HepG2 (cell line): Measurements from ENCODE around the gene APLP1. TPM values are rescaled to one million over a fixed set of nuclear protein-coding genes. Genes with fewer than 3 reads are reported as not detected.

Experiments
- ATAC-seq: fragments of 200-7000 bp; cut with Tn5 transposase; 3 replicates; pipeline ENCODE4 v1.9.1; 2020; ENCODE audit warnings: mild to moderate bottlenecking, moderate library complexity
- BruUV-seq: library from RNA; stranded (reverse); fragments of 400-500 nt; replicated peaks from 2 replicates; lab custom pipeline; 2021; lab: Mats Ljungman, UMichigan
- CTCF ChIA-PET: fragments of 300-600 bp; formaldehyde crosslinking; extraction: SDS; loops from one replicate; lab custom pipeline; 2021; ENCODE audit warnings: low total read pairs, inconsistent platforms, low intra/inter-chr PET ratio; lab: Yijun Ruan, JAX
- POLR2A ChIA-PET: fragments of 350-600 bp; sonication (Branson Sonifier 250); formaldehyde crosslinking; loops from one replicate; lab custom pipeline; 2020; ENCODE audit warnings: antibody characterized with exemption, inconsistent platforms; lab: Yijun Ruan, JAX
- DNase-seq: peaks from one replicate; pipeline ENCODE4 v3.0.0-alpha.2; 2015; ENCODE audit warnings: low spot score
- FAIRE-seq: peaks from 3 replicates; lab custom pipeline; 2011; peaks lifted over from hg19 to GRCh38; lab: Jason Lieb, UNC
- H2AFZ ChIP-seq: one replicate; pipeline ENCODE4 v1.6.1; 2011; ENCODE audit warnings: low read length, inconsistent platforms
- H3K27ac ChIP-seq: fragments of 300-600 bp; 3 replicates; pipeline ENCODE4 v1.8.0; 2011; ENCODE audit warnings: mixed run types, mild to moderate bottlenecking, mixed read lengths, low read length, inconsistent platforms; ENCODE audit not compliant: insufficient read depth; ENCODE audit errors: extremely low read length
- H3K27me3 ChIP-seq, 2 experiments: fragments of 200-600 bp in 1 of 2; 2 replicates in 1 of 2; 3 replicates in 1 of 2; pipeline versions ENCODE4 v1.6.0 to v1.8.0; 2011; ENCODE audit warnings: low read length in 2 of 2, mild to moderate bottlenecking in 2 of 2, moderate library complexity in 2 of 2, inconsistent platforms in 1 of 2; ENCODE audit not compliant: insufficient read depth in 2 of 2, control insufficient read depth in 1 of 2
- H3K36me3 ChIP-seq, 2 experiments: fragments of 200-600 bp in 1 of 2; replicated peaks in 1 of 2; 2 replicates in 1 of 2; 3 replicates in 1 of 2; pipeline versions ENCODE4 v1.5.1 to v1.8.0; 2011; ENCODE audit warnings: low read length in 2 of 2, inconsistent platforms in 1 of 2; ENCODE audit not compliant: insufficient read depth in 2 of 2, control insufficient read depth in 1 of 2
- H3K4me1 ChIP-seq: 2 replicates; pipeline ENCODE4 v1.5.1; 2012; ENCODE audit warnings: low read length, inconsistent platforms; ENCODE audit not compliant: insufficient read depth
- H3K4me2 ChIP-seq: 2 replicates; pipeline ENCODE4 v1.6.0; 2011; ENCODE audit warnings: low read depth, low read length, inconsistent platforms
- H3K4me3 ChIP-seq, 3 experiments: fragments of 200-600 bp in 1 of 3; sonication (generic), shearing (Covaris generic) in 1 of 3; replicated peaks in 1 of 3; 2 replicates each; pipeline ENCODE4 v1.5.1; 2011 to 2016; ENCODE audit warnings: low read length in 3 of 3, inconsistent platforms in 2 of 3, low read depth in 2 of 3, mild to moderate bottlenecking in 2 of 3, control low read depth in 1 of 3, mixed read lengths in 1 of 3; ENCODE audit not compliant: insufficient read depth in 1 of 3
- H3K79me2 ChIP-seq: one replicate; pipeline ENCODE4 v1.6.1; 2011; ENCODE audit warnings: low read length, inconsistent platforms; ENCODE audit not compliant: insufficient read depth
- H3K9ac ChIP-seq: 2 replicates; pipeline ENCODE4 v1.6.0; 2011; ENCODE audit warnings: mild to moderate bottlenecking, low read depth, low read length, inconsistent platforms; ENCODE audit not compliant: insufficient read depth
- H3K9me3 ChIP-seq: 2 replicates; pipeline ENCODE4 v1.5.1; 2012; ENCODE audit warnings: mild to moderate bottlenecking, low read length
- H4K20me1 ChIP-seq: 2 replicates; pipeline ENCODE4 v1.6.0; 2011; ENCODE audit warnings: inconsistent platforms, mild to moderate bottlenecking, low read length, moderate library complexity; ENCODE audit not compliant: insufficient read depth
- CBX1 ChIP-seq: IDR thresholded peaks from one replicate; pipeline ENCODE4 v1.6.1; 2016; ENCODE audit warnings: antibody characterized with exemption, low read depth
- NBN ChIP-seq: fragments of 450-650 bp; conservative IDR thresholded peaks from 2 replicates; pipeline ENCODE4 v1.6.1; 2017
- RFX3 ChIP-seq: IDR thresholded peaks from 2 replicates; pipeline ENCODE4 v1.6.1; 2016; ENCODE audit warnings: missing biosample characterization, missing genetic modification reagents
- SP1 ChIP-seq, 2 experiments: fragments of 450-650 bp in 1 of 2; sonication (generic) in 1 of 2; formaldehyde crosslinking in 1 of 2; IDR thresholded peaks; 2 replicates each; pipeline versions ENCODE4 v1.4.0 to v1.6.1; 2016 to 2020; ENCODE audit warnings: missing genetic modification reagents in 1 of 2
- TEAD2 ChIP-seq: sonication (generic); formaldehyde crosslinking; IDR thresholded peaks from 2 replicates; pipeline ENCODE4 v1.9.0; 2021; ENCODE audit warnings: missing genetic modification reagents
- ZEB1 ChIP-seq: IDR thresholded peaks from 2 replicates; pipeline ENCODE4 v1.6.1; 2012; ENCODE audit warnings: mild to moderate bottlenecking, low read depth, inconsistent platforms; ENCODE audit not compliant: insufficient replicate concordance
- ZNF350 ChIP-seq: sonication (generic); formaldehyde crosslinking; IDR thresholded peaks from 2 replicates; pipeline ENCODE4 v1.4.0; 2020; ENCODE audit warnings: mild to moderate bottlenecking, low read depth, missing genetic modification reagents, borderline replicate concordance
- ZNF530 ChIP-seq: sonication (generic); formaldehyde crosslinking; IDR thresholded peaks from 2 replicates; pipeline ENCODE4 v1.5.0; 2020; ENCODE audit warnings: low read depth, mild to moderate bottlenecking, missing genetic modification reagents
- WGBS: methylation state at CpG from one replicate; pipeline ENCODE4 v1.1.6; 2017; ENCODE audit warnings: low lambda C conversion rate; 5-methylcytosine and 5-hydroxymethylcytosine counted together
- in situ Hi-C: cut with HindIII; loops from 2 replicates; pipeline ENCODE4 v1.10.0; 2017; ENCODE audit warnings: low pct_unique_long_range_greater_than_20kb; ENCODE audit not compliant: extremely low pct_ligation_motif_present
- intact Hi-C: fragments of 100-400 bp; cut with micrococcal nuclease; formaldehyde crosslinking; loops from one replicate; pipeline ENCODE4 v1.10.0; 2022; ENCODE audit not compliant: unreplicated experiment
- polyA plus RNA-seq, 8 experiments: library from polyadenylated mRNA; depleted of rRNA in 3 of 8; stranded (reverse) in 7 of 8; unstranded in 1 of 8; fragments of >200 nt; fragmentation: Illumina TruSeq in 4 of 8; extraction: Trizol in 4 of 8; gene quantifications; 2 replicates each; pipeline versions ENCODE4 v1.2.1 to v1.2.3, GENCODE V29; 2011 to 2016; ENCODE audit warnings: low read depth in 4 of 8, missing spikeins in 1 of 8, mixed read lengths in 1 of 8; ENCODE audit not compliant: insufficient read depth in 1 of 8
- total RNA-seq, 5 experiments: library from RNA; depleted of rRNA; stranded (reverse); fragments of >200 nt; fragmentation: Illumina TruSeq; extraction: Trizol; gene quantifications; 2 replicates each; pipeline ENCODE4 v1.2.3, GENCODE V29; 2016; ENCODE audit warnings: low read depth in 1 of 5
- TF ChIP-seq, protein P1 (sequence below): sonication (generic); formaldehyde crosslinking; IDR thresholded peaks from 2 replicates; pipeline ENCODE4 v1.5.1; 2020; ENCODE audit warnings: missing genetic modification reagents, mild to moderate bottlenecking, borderline replicate concordance
- TF ChIP-seq, protein P2 (sequence below): sonication (generic); formaldehyde crosslinking; IDR thresholded peaks from 2 replicates; pipeline ENCODE4 v1.4.0; 2020; ENCODE audit warnings: low read depth, mild to moderate bottlenecking, missing genetic modification reagents
- TF ChIP-seq, protein P3 (sequence below): sonication (generic); formaldehyde crosslinking; IDR thresholded peaks from 2 replicates; pipeline ENCODE4 v1.8.0; 2022; ENCODE audit warnings: missing genetic modification reagents, low read depth, mild to moderate bottlenecking, borderline replicate concordance

Gene APLP1
- total and polyA plus RNA-seq, 2 of the 13 experiments (the other 11 are each of a cell fraction or from before 2014, with no cell fraction given), result 2.0 to 2.9 TPM

DNA sequence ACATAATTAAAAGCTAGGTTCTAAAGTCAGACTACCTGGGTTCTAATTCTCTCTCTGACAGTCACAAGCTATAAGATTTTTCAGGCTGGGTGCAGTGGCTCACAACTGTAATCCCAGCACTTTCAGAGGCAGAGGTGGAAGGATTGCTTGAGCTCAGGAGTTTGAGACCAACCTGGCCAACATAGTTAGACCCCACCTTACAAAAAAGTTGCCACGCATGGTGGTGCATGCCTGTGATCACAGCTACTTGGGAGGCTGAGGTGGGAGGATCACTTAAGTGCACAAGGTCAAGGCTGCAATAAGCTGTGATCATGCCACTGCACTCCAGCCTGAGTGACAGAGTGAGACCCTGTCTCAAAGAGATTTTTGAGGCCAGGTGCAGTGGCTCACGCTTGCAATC lies 26.0 kb downstream of the APLP1 start:
- POLR2A ChIA-PET, result no interaction called here

More for the DNA sequence above, 26.0 kb downstream of the APLP1 start:
- no peak overlapping the region for H3K4me2 ChIP-seq
- H3K4me3 ChIP-seq, result no peak overlapping the region
- intact Hi-C loops, result no loop called here
- no peak for ATAC-seq
- H3K9me3 ChIP-seq, result no peaks in the 10 kb centered on the region
- peaks cover 6 to 24% of the 10 kb centered on the region in 2 experiments; a peak in 2 of 5 replicates for H3K36me3 ChIP-seq
- H4K20me1 ChIP-seq, result no peaks in the 10 kb centered on the region
- H3K27ac ChIP-seq, result no peak overlapping the region
- no peaks in the 10 kb centered on the region for H3K27me3 ChIP-seq
- TF ChIP-seq CBX1 (no peak), SP1 (IDR thresholded peaks at IDR 0.05) (no peak), SP1 (CRISPR knock-in tag; IDR thresholded peaks at IDR 0.05) (no peak), NBN (no peak), ZNF530 (no peak), TEAD2 (CRISPR knock-in tag) (no peak), ZEB1 (no peak), RFX3 (CRISPR knock-in tag) (no peak), ZNF350 (no peak)
- TF ChIP-seq, protein P1, sequence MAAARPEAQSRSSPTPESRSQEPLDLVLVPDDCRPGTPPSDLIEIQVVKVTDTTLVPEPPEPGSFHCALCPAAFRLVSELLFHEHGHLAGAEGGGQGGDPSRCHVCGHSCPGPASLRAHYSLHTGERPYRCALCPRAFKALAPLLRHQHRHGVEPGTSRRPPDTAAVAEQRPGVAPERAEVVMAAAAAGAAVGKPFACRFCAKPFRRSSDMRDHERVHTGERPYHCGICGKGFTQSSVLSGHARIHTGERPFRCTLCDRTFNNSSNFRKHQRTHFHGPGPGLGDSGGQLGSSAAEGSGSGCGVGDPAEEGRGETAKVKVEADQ (CRISPR knock-in tag), result no peak
- TF ChIP-seq, protein P2, sequence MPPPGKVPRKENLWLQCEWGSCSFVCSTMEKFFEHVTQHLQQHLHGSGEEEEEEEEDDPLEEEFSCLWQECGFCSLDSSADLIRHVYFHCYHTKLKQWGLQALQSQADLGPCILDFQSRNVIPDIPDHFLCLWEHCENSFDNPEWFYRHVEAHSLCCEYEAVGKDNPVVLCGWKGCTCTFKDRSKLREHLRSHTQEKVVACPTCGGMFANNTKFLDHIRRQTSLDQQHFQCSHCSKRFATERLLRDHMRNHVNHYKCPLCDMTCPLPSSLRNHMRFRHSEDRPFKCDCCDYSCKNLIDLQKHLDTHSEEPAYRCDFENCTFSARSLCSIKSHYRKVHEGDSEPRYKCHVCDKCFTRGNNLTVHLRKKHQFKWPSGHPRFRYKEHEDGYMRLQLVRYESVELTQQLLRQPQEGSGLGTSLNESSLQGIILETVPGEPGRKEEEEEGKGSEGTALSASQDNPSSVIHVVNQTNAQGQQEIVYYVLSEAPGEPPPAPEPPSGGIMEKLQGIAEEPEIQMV (CRISPR knock-in tag), result no peak
- TF ChIP-seq, protein P3, sequence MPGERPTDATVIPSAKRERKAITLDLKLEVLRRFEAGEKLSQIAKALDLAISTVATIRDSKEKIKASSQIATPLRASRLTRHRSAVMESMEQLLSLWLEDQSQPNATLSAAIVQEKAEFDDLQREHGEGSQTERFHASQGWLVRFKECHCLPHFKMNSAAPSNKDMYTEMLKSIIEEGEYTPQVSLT, result no peak
- TF ChIP-seq, all 625 proteins: peak for 0
- BruUV-seq, result no TSS peak
- no peak for FAIRE-seq
- in situ Hi-C loops, result no loop called here
- Histone ChIP-seq H3K9ac (no peak overlapping the region), H3K79me2 (no peaks in the 10 kb centered on the region), H3K4me1 (0 out of 2 replicates have a peak, but pooled peaks cover 7% of the 10 kb centered on the region), H2AFZ (no peak overlapping the region)
- no peak for DNase-seq
- WGBS, result 91% methylated on average over 1 of the region's 2 CpGs
- CTCF ChIA-PET, result no interaction called here
